NCI-H748 treated with DMSO at 0.1 percent for 48 hours (cell line): ENCODE data around the gene SLC13A2.

Source experiments
- DNase-seq: peaks from one replicate; lab custom pipeline; 2025; lab: John Stamatoyannopoulos, UW

The SLC13A2 gene

GRCh38 chr17:28470914-28471366 is 2.5 kb upstream of the SLC13A2 start:
- no peak for DNase-seq

- DNase-seq = no peak
Observed at GRCh38 chr17:28471531-28472342, 1.7 kb upstream of the SLC13A2 start.

GRCh38 chr17:28472871-28473497 is 460 bp upstream of the SLC13A2 start:
- no peak for DNase-seq

GRCh38 chr17:28474111-28474531 is 677 bp downstream of the SLC13A2 start:
- DNase-seq = no peak

- DNase-seq = no peak
Observed at GRCh38 chr17:28475151-28475900, 1.9 kb downstream of the SLC13A2 start.

- no peak for DNase-seq
Observed at GRCh38 chr17:28476076-28476865, 2.8 kb downstream of the SLC13A2 start.

- no peak for DNase-seq
Observed at GRCh38 chr17:28477928-28478327, 4.5 kb downstream of the SLC13A2 start.

GRCh38 chr17:28478712-28479615 is 5.5 kb downstream of the SLC13A2 start:
- DNase-seq = no peak

GRCh38 chr17:28480278-28480677 is 6.8 kb downstream of the SLC13A2 start:
- DNase-seq = no peak

GRCh38 chr17:28480799-28481571 is 7.5 kb downstream of the SLC13A2 start:
- no peak for DNase-seq

- DNase-seq = no peak
Observed at GRCh38 chr17:28482551-28483199, 9.2 kb downstream of the SLC13A2 start.

- no peak for DNase-seq
Observed at GRCh38 chr17:28484296-28484695, 10.9 kb downstream of the SLC13A2 start.

- DNase-seq = no peak
Observed at GRCh38 chr17:28485049-28485448, 11.6 kb downstream of the SLC13A2 start.

GRCh38 chr17:28487881-28488532 is 14.6 kb downstream of the SLC13A2 start:
- no peak for DNase-seq

GRCh38 chr17:28488533-28489276 is 15.3 kb downstream of the SLC13A2 start:
- no peak for DNase-seq

GRCh38 chr17:28491286-28491685 is 17.8 kb downstream of the SLC13A2 start:
- DNase-seq = no peak

- no peak for DNase-seq
Observed at GRCh38 chr17:28491860-28492259, 18.4 kb downstream of the SLC13A2 start.
